MCF 10A (cell line): ENCODE measurements around the gene BAIAP2L2. TPM values are rescaled to one million over a fixed set of nuclear protein-coding genes. Genes with fewer than 3 reads are reported as not detected.
"Not testable (repeated sequence)": the region's sequence is repeated elsewhere in the genome, so short reads cannot be mapped to it uniquely, and the experiment has no call there.

Experiments used
- BruUV-seq: library from RNA; stranded (reverse); fragments of 400-500 nt; replicated peaks from 2 replicates; lab custom pipeline; 2021; lab: Mats Ljungman, UMichigan
- CTCF ChIA-PET: fragments of 300-600 bp; sonication (Branson Sonifier 250); formaldehyde crosslinking; extraction: SDS; loops from one replicate; lab custom pipeline; 2021; ENCODE audit warnings: antibody characterized with exemption, inconsistent platforms; lab: Yijun Ruan, JAX
- POLR2A ChIA-PET: fragments of 300-600, 350-650 bp; sonication (Branson Sonifier 250); formaldehyde crosslinking; extraction: SDS; loops from one replicate; lab custom pipeline; 2020; ENCODE audit warnings: antibody characterized with exemption, inconsistent platforms; lab: Yijun Ruan, JAX
- DNase-seq: peaks from one replicate; pipeline ENCODE4 v3.0.0-alpha.2; 2018; ENCODE audit not compliant: unreplicated experiment
- H3K27ac Mint-ChIP-seq: one replicate; pipeline ENCODE4 v1.8.0; 2022; ENCODE audit warnings: mild to moderate bottlenecking, low read depth, mixed read lengths; ENCODE audit not compliant: unreplicated experiment
- H3K27me3 Mint-ChIP-seq: one replicate; pipeline ENCODE4 v1.8.0; 2022; ENCODE audit warnings: mixed read lengths; ENCODE audit not compliant: insufficient read depth, unreplicated experiment
- H3K36me3 Mint-ChIP-seq: one replicate; pipeline ENCODE4 v1.8.0; 2022; ENCODE audit warnings: mild to moderate bottlenecking, moderate library complexity, mixed read lengths; ENCODE audit not compliant: insufficient read depth, unreplicated experiment
- H3K4me1 Mint-ChIP-seq: one replicate; pipeline ENCODE4 v1.8.0; 2022; ENCODE audit warnings: mixed read lengths; ENCODE audit not compliant: insufficient read depth, unreplicated experiment
- H3K4me3 Mint-ChIP-seq: one replicate; pipeline ENCODE4 v1.8.0; 2022; ENCODE audit warnings: mild to moderate bottlenecking, moderate library complexity, mixed read lengths; ENCODE audit not compliant: unreplicated experiment
- H3K9me3 Mint-ChIP-seq: one replicate; pipeline ENCODE4 v1.8.0; 2022; ENCODE audit warnings: mixed read lengths; ENCODE audit not compliant: unreplicated experiment
- CTCF ChIP-seq: fragments of 200-600 bp; IDR thresholded peaks from one replicate; pipeline ENCODE4 v1.8.0; 2022; ENCODE audit warnings: antibody characterized with exemption, mild to moderate bottlenecking; ENCODE audit not compliant: unreplicated experiment
- intact Hi-C: fragments of 100-400 bp; cut with micrococcal nuclease; formaldehyde crosslinking; loops from 2 replicates; pipeline ENCODE4 v1.14.1; 2022
- total RNA-seq: library from RNA; stranded (reverse); gene quantifications from 2 replicates; pipeline ENCODE4 v1.2.3, GENCODE V29; 2022

BAIAP2L2 gene
- total RNA-seq, 1 experiment from 2014 or later, result 7.1 TPM

- no peak for TF ChIP-seq CTCF
- Mint-ChIP-seq H3K27me3 (no peaks in the 10 kb centered on the region), H3K4me1 (peaks cover 11% of the 10 kb centered on the region), H3K36me3 (no peaks in the 10 kb centered on the region), H3K27ac (no peak overlapping the region), H3K9me3 (no peaks in the 10 kb centered on the region), H3K4me3 (no peak overlapping the region)
- CTCF ChIA-PET, result no interaction called here
- POLR2A ChIA-PET, result interaction anchor here (0.6 to 1.0 kb wide), 2 partner anchors 20 to 963 kb away, joined by 3 read pairs; no protein-coding TSS in a partner anchor
- BruUV-seq, result no TSS peak
- intact Hi-C loops, result no loop called here
- DNase-seq, result no peak
Observed at GRCh38 chr22:38151126-38151500, 40.6 kb upstream of the BAIAP2L2 start.

GRCh38 chr22:38148245-38148644, 37.8 kb upstream of the BAIAP2L2 start:
- Mint-ChIP-seq H3K36me3 (peaks cover 7% of the 10 kb centered on the region), H3K9me3 (no peaks in the 10 kb centered on the region), H3K27me3 (no peaks in the 10 kb centered on the region), H3K4me1 (peaks cover 21% of the 10 kb centered on the region), H3K4me3 (no peak overlapping the region), H3K27ac (no peak overlapping the region)
- intact Hi-C loops, result no loop called here
- TF ChIP-seq CTCF, result no peak
- peak; percentile 76 for DNase-seq
- BruUV-seq, result no TSS peak
- POLR2A ChIA-PET, result no interaction called here
- CTCF ChIA-PET, result no interaction called here

GRCh38 chr22:38146166-38146565, 35.7 kb upstream of the BAIAP2L2 start:
- H3K36me3 Mint-ChIP-seq, result peaks cover 14% of the 10 kb centered on the region
- H3K4me3 Mint-ChIP-seq, DNase-seq, BruUV-seq, H3K27me3 Mint-ChIP-seq, H3K9me3 Mint-ChIP-seq, intact Hi-C loops: not testable (repeated sequence)
- peaks cover 21% of the 10 kb centered on the region for H3K4me1 Mint-ChIP-seq
- peak overlapping the region; percentile 79 for H3K27ac Mint-ChIP-seq
- ChIA-PET POLR2A (interaction anchor here (0.6 to 2.0 kb wide), 4 partner anchors 32 to 72 kb away, joined by 3 to 6 read pairs (median 4); partner anchors contain the start of gene PLA2G6), CTCF (interaction anchor here (1.1 to 2.5 kb wide), 3 partner anchors 32 to 76 kb away, joined by 3 to 13 read pairs (median 4); no protein-coding TSS in a partner anchor)

- Mint-ChIP-seq H3K27me3 (no peaks in the 10 kb centered on the region), H3K4me3 (no peak overlapping the region), H3K36me3 (peaks cover 15% of the 10 kb centered on the region), H3K9me3 (no peaks in the 10 kb centered on the region), H3K4me1 (peaks cover 21% of the 10 kb centered on the region), H3K27ac (no peak overlapping the region)
- ChIA-PET CTCF (interaction anchor here (0.6 to 2.5 kb wide), 3 partner anchors 29 to 51 kb away, joined by 3 to 13 read pairs (median 4); no protein-coding TSS in a partner anchor), POLR2A (interaction anchor here (1.2 kb wide), 1 partner anchor 36 kb away, joined by 4 read pairs; no protein-coding TSS in a partner anchor)
- DNase-seq, result no peak
- BruUV-seq, result no TSS peak
- intact Hi-C loops, result no loop called here
- TF ChIP-seq CTCF, result no peak
Observed at GRCh38 chr22:38144025-38144405, 33.5 kb upstream of the BAIAP2L2 start.
